Suppressor macrophage treated with lipopolysaccharide for 4 hours (primary cell): Measurements from ENCODE around the gene SLC47A2.

ENCODE experiments used
- DNase-seq: peaks from one replicate; pipeline ENCODE4 v3.0.0-alpha.2; 2020

The SLC47A2 gene

DNA sequence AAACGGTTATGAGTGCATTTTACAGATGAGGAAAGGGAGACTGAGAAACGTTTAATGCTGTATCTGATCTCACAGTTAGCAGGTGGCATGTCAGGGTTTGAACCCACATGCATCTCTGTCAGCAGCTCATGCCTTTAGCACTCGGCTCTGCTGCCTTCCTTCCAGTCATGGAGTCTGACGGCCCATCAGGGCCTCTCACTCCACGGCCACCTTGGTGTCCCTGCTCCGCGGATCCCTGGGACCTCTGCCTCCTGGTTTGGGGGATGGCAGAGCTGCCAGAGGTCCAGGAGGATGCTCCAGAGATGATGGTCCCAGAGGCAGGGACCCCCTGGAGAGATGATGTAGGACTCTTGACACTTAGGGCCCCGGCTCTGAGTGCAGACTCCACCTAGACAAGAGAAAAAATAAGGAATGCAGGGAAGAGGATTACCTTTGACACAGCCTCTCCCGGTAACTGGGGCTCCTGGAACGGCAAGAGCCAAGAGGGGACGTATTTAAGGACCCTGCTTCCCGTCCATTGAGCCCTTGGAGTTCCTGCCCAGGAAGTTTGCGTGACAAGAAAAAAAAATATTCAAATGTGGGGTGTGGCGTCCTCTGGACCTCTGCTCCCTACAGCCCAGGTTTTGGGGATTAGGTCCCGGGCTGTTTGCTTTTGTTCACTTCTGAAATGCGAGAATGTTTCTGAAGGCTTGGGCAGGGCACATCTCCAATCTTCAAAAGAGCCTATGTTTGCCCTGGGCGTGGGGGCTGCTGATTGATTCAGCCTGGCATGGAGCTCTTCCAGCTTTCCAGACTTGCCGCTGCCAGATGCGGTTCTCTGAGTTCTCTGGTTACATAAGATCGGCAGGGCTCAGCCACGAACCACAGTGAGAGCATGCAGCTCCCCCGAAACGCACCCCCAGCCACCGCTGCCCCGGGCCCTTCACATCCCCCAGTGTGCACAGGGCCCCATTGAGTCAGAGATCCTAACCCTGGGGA lies 31.7 kb upstream of the SLC47A2 start, which contains the start of gene ALDH3A1:
ALDH3A1 (minus strand) TSS at position 470 of the 978 bp plus-strand sequence. CDS start 3,169 bp downstream, outside the sequence.
- no peak for DNase-seq

DNA sequence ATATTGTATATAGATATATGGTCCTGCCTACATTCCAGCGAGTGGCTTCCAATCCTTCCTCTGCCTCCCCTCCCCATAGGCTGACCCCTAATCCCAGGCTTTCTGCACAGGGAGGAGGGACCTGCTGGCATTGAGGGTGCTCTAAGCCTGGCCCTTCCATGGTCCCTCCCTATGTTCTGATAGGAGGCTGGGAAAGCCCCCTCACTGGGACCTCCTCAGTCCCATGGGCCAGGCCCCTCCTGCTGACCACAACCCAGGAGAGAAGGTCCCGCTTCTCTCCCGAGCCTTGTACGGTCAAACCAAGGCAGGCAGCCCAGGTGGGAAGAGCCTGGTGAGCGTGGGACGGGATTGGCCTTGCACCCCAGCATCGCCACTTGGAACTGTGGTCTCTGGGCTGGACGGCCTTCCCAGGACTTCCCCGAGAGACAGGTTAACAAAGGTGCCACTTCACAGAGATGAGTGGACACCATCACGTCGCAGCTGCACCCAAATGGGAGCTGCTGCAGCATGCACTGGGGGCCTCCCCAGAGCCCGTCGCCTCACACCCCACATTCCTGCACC lies 30.9 kb upstream of the SLC47A2 start:
- no peak for DNase-seq

DNA sequence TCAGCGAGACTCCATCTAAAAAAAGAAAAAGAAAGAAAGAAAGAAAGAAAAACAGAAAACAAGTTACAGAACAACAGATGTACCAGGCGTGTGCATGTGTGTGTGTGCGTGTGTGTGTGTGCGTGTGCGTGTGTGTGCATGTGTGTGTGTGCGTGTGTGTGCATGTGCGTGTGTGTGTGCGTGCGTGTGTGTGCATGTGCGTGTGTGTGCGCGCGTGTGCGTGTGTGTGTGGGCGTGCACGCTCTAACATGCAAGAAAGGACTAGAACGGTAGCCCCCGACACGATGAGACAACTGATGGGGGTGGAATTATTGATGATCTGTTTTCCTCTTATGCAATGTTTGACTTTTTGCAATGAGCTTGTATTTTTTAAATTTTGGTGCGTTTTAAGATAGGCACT lies 30.1 kb upstream of the SLC47A2 start:
- no peak for DNase-seq

DNA sequence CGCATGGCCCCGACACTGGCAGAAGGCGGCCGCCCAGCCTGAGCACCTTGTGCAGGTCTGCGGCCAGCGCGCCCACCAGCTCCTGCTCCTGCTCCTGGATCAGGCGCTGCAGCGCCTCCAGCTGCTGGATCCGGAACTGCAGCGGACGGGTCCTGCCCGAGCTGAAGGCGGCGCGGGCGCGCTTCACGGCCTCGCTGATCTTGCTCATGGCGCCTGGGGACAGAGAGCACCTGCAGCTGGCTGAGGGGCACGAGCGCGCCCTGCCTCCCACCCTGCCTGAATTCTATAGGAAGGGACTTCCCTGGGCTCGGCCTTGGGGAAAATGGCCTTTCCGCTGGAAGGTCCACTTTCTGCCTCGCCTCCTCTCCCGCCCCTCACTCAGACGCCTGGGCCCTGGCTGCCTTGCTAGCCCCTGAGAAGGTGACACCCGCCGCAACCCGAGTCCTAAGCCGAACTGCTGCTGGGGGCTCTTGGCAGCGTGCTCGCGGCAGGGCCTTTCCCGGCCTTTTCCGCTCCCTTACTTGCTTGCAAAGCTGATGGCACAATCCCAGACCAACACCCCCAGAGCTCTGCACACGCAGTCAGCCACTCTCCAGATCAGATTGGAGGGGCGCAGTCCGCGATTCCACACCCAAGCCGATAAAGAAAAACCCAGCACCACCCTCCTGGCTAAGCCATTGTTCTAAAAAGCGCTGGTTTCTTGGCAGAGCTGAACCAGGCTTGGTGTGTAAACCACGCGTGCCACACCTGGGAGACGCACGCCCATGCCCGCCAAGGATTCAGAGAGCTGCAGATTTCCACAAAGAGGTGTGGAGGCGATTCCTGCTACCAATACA lies 28.8 kb upstream of the SLC47A2 start:
- peak; percentile 87 for DNase-seq

DNA sequence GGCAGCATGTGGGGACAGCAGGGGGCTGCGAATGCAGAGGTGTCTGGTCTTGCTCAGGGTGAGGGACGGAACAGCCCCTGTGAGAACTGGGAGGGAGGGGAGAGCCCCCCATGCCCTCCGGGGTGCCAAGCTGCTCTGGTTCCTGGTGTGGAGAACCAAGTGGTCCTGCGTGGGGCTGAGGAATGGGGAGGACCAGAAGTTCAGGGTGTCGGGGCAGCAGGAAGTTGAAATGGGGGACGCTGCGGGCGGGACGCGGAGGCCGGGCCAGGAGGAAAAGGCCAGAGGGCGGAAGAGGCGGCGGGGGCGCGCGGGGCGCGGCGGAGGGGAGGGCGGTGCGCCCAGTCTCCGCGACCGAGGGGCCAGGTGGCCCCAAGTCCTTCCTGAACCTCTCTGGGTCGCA lies 28.1 kb upstream of the SLC47A2 start:
- no peak for DNase-seq

DNA sequence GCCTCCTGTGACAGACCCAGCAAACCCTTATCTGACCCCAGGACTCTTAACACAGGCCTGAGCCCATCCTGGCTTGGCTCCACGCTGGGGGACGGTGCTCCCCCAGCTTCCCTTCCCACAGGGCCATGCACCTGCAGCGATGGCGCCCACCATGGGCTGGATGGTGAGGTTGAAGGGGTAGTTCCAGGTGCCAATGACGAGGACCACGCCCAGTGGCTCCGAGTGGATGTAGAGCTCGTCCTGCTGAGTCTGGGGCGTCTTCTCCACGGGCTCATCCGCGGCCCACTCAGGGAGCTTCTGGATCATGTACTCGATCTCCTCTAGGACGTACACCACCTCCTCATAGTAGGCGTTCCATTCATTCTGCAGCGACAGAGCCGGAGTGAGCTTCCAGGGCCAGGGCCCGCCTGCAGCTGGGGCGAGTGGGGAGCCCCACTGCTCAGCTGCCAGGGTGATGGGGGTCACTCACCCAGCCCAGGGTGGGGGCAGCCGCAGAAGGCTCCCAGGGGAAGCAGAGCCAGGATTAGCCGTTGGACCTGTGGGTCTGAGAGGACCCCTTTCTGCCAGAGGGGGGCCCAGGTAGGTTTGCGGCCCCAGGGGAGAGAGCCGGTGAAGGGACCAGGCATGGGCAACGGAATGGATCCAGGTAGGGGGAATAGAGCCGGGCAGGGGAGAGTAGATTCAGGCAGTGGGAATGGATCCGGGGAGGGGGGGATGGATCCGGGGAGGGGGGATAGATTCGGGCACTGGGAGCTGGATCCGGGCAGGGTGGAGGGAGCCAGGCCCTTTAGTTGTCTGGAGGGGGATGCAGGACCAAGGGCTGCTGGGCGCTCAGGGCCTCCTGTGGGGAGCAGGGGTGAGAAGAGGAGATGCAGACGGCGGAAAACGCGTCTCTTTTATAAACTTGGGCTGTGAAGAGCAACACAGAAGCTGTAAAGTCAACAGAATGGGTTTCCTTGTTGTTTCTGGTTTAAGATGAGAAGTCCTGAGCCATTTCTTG lies 27.0 kb upstream of the SLC47A2 start:
- DNase-seq: no peak

DNA sequence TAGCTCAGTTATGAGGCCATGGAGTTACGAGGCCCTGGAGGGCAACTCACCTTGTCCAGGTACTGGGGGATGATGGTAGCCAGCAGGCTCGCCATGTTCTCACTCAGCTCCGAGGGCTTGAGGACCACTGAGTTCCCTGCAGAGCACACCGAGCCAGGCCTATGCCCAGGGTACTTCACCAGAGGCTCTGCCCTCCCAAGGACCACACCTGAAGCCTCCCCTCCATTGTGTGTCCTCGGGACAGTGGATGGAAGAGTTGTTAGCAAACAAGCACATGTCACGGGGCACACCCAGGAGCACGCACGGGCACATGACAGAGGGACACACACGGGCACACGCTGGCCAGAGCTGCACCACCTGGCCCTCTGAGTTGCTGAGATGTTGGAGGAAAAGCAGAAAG lies 26.1 kb upstream of the SLC47A2 start:
- no peak for DNase-seq

DNA sequence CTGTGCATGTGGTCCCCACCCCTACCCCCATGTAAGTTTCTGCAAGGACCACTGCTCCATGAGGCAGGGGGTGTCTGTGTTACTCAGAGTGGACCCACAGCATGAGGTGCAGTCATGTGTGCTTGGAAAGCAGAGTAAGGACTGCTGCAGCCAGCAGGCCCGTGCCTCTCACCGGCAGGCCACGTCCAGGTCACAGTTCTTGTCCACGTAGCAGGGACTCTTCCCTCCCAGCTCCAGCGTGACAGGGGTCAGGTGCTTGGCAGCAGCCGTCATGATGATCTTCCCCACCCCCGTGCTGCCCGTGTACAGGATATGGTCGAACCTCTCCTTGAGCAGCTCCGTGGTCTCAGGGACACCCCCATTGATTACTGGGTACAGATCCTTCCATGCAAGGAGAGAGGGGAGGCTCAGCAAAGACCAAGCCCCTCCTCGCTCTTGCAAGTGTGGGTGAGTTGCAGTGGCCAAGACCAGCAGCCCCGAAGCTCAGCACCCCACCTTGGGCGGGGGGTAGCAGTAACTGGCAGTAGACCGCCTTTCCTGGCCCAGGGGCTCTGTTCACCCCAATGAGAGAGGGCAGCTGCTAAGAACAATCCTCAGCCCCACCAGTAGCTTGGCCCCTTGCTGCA lies 25.6 kb upstream of the SLC47A2 start:
- DNase-seq: no peak

DNA sequence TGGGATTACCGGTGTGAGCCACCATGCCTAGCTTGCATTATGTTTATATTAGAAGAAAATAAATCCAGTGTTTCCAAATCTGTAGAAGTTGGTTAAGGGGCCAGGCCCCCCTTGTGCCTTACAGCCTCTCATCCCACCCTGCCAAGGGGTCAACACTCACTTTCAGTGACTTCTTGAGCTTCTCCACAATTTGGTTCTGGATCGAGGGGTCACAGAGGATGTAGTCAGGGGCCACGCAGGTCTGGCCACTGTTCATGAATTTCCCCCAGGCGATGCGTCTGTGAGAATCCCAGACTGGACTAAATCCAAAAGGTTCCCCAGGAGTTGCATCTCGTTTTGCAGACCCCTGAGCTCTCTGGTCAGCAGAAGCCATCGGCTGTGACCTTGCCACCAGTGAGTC lies 24.5 kb upstream of the SLC47A2 start:
- no peak for DNase-seq

DNA sequence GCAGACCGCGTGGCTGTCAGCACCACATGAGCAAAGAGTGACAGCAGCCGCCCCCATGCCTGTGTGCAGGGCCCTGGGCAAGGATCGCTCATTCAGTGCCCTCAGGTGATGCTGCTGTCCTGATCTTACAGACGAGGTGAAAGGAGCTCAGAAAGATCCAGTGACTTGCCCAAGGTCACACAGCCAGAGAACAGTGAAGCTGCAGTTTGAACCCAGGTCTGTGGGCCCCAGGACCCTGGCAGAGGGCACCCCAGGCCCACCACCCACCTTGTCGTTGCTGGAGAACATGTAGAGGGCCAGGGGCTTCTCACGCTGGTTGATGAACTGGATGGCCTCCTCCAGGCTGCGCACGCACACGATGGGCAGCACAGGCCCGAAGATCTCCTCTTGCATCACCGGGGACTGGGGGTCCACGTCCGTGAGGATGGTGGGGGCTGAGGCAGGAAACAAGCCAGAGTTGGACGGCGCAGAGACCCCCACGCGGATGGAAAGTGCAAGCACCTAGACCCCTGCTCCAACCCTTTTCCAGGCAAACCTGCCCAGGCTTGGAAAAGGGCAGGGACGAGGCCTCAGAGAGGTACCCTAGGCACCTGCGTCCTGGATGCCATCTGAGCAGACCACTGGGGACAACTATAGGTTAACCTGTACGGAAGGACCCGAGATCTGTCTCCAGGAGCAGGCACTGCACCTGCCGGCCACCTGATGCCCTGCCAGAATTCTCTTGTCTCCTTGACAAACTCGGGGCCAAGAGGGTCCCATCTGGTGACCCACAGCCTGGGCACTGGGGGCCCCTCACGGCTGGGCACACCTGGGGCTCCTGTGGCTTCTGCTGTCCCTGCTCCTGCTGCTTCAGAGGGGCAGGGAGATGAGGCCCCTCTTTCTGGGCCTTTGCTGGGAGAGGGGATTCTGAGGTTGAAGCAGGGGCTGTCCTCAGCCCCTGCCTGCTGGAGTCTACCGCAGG lies 23.1 kb upstream of the SLC47A2 start:
- DNase-seq: no peak

DNA sequence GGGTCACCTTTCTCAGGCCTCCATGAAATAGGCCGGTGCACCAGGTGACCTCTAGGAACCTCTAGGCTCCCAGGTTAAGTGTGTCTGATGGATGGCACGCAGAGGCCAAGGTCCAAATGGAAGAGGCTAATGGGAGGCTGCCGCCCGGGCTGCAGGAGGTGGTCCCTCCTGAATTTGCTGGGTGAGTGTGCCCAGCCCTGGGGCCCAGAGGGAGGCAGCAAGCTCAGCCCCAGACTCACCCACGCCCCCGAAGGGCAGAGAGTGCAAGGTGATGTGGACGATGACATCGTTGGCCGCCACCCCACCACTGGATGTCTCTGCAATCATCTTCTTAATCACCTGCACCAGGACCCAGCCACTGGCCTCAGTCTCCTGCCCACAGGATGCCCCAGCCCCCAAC lies 22.4 kb upstream of the SLC47A2 start:
- DNase-seq: no peak

DNA sequence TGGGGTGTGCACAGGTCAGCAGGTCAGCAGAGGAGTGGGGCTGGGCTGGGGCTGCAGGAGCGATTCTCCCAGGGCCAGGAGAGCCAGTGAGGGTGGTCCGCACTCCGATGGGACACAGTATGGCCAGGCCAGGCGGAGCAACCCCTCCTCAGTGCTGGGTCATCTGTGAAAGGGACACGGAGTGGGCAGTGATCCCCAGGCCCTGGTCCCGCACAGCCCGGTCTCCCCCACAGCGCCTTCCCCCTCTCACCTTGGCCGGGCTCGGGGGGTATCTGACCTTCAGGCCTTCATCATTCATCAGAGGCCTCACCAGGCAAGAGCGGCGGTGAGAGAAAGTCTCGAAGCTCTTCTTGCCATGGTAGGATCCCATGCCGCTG lies 21.7 kb upstream of the SLC47A2 start:
- DNase-seq: no peak

DNA sequence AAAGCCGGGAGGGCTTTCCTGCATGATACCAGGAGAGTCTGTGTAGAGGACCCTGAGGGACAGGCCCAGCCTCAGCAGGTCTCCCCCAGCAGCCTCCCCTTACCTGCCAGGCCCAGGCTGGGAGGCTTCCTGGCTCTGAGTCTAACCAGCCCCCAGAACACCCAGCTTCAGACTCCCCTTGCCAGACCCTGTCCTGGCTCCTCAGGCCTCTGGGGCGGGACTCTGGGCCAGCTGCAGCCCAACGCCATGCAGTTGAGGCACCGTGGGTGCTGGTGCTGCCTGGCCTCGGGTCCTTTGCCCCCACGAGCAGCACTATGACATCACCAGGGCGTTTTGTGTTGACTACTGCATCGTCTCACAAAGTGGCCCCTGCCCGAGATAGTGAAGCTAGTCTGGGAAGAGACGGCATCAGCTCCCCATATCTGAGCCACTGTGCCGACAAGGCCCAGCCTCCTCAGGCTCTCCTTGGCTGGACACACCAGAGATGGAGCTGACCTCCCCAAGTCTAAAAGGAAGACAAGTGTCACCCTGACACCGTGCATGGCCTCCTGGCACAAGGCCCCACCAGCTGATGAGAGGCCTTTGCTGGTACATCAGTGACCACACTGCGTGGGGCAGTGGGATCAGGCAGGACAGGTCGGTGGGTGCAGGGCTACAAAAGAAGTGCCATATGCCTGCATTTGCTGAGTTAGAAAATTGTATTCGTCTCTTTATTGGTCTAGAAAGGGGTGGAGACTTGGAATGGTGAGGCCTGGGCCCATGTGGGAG lies 21.1 kb upstream of the SLC47A2 start:
- DNase-seq: no peak

DNA sequence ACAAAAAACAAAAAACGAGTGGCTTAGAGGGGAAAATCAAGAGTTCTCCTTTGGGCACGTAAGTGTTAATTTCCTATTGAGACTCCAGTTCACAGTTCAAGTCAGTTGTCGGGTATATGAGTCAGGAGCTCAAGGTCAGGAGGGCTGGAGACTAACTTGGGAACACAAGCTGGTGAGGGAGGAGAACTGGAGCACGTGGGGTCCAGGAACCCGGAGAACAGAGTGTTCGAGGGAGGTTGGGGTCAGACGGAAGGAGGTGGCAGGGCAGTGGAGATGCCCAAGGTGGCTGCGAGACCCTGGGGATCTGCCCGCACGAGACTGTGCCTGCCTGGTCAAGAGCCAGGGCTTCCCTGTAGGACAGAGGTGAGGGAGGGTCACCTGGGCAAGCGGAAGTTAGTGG lies 19.7 kb upstream of the SLC47A2 start:
- no peak for DNase-seq

DNA sequence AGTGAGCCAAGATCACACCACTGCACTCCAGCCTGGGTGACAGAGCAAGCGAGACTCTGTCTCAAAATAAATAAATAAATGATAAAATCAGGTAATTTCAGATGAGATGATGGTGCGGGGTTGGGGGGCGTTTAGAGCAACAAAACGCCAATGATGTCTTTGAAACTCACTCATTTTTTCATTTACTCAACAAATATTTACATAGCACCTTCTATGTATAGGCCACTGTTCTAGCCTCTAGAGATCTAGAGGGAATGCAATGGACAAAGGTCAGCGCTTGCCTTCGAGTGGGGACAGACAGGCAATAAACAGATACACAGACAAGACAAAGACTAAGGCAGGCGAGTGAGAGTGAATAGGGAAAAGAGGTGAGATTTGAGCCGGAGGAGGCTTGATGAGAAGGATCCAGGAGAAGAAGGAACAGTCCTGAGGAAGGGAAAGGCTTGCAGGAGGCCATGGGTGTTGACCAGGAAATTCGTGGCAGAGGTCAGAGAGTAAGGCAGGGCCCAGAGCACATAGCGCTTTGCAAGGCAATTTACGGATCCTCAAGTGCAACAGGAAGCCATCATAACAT lies 17.7 kb upstream of the SLC47A2 start:
- DNase-seq: no peak

DNA sequence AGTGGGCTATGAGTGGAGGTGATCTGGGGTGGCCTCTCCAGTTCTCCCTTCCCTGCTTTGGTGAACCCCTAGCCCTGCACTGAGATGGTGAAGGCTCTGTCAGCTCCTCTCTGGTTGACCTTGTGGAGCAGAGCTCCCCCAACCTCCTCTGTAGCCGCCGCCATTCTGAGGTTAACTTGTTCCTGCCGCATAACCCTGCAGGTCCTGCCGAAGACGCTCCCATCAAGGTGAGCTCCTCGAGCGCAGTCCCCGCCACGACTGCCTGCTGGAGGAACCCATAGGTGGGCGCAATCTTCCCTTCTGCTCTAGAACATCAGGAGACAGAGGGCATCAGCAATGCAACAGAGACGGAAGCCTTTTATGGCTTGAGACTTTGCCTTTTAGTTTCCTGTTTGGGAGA lies 15.2 kb upstream of the SLC47A2 start:
- no peak for DNase-seq

DNA sequence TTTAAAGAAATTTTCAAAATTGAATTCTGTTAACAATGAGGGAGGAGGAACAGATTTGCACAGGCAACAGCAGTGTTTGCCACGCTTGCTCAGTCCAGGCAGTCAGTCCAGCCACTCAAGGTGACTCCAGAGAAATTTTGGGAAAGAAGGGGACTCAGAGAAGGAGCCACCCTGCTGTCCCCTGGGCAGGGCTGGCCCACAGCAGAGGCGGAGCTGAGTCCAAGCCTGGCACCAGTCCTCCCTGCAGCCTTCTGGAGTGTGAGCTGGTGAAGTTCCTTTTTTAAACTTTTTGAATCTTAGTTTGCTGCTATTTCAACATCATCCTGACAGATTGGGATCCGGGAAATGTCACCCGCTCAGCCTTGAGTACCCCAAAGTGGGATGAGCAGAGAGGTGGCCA lies 14.5 kb upstream of the SLC47A2 start:
- DNase-seq: peak; percentile 47

DNA sequence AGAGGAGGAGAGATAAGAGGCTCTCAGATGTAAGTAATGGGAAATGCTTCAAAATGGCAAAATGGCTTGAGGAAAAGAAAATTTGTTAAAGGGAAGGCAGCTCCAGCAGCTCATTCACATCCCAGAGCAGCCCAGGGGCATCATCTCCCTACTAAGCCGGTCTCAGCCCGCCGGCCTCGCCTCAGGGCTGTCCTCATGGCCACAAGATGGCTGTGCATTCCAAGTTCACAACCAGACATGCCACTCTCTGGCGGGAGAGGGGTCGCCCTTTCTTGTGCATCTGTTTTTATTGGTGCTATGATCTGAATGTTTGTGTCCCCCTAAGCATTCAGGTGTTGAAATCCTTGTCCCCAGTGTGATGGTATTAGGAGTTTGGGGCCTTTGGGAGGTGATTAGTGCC lies 13.5 kb upstream of the SLC47A2 start:
- no peak for DNase-seq

DNA sequence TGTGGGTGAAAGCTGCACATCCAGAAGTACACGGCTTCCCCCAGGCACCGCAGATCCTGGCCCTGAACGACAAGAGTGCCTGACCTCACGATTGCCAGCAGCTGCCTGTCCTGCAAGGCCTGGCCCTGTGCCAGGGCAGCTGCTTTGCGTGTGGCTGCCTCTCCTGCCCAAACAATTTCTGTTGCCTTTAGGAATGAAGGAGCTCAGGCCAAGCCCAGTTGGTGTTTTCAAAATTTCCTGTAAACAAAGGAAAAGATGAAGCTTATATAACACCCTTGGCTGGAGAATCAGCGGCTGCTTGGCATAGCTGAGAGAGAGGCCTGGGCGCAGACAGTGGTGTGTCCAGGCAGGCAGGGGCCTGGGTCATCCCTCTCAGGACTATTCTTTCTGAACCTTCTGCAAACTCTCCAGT lies 11.7 kb upstream of the SLC47A2 start:
- DNase-seq: peak; percentile 72
